Parathyroid adenoma (tissue), 2 donors: ENCODE data around the gene SHISA9.

Experiments
- H2AFZ ChIP-seq: fragments of 300-600 bp; sonication (generic); one replicate; pipeline ENCODE4 v1.7.0; 2017; ENCODE audit warnings: antibody characterized with exemption, mild to moderate bottlenecking
- H3K27ac ChIP-seq: fragments of 300-600 bp; sonication (generic); one replicate; pipeline ENCODE4 v1.7.0; 2017
- H3K27me3 ChIP-seq: fragments of 300-600 bp; sonication (generic); one replicate; pipeline ENCODE4 v1.7.0; 2017; ENCODE audit warnings: low read length; ENCODE audit not compliant: control insufficient read depth, insufficient read depth
- H3K36me3 ChIP-seq: fragments of 300-600 bp; sonication (generic); one replicate; pipeline ENCODE4 v1.7.0; 2017; ENCODE audit warnings: low read length; ENCODE audit not compliant: control insufficient read depth, insufficient read depth
- H3K4me1 ChIP-seq: fragments of 300-600 bp; sonication (generic); one replicate; pipeline ENCODE4 v1.7.0; 2017; ENCODE audit warnings: control low read depth
- H3K4me2 ChIP-seq: fragments of 300-600 bp; sonication (generic); one replicate; pipeline ENCODE4 v1.7.0; 2017; ENCODE audit warnings: low read length
- H3K4me3 ChIP-seq: fragments of 300-600 bp; sonication (generic); one replicate; pipeline ENCODE4 v1.7.0; 2017; ENCODE audit warnings: low read depth, low read length
- H3K79me2 ChIP-seq: fragments of 300-600 bp; sonication (generic); one replicate; pipeline ENCODE4 v1.7.0; 2017; ENCODE audit warnings: control low read depth
- H3K9ac ChIP-seq: fragments of 300-600 bp; sonication (generic); one replicate; pipeline ENCODE4 v1.7.0; 2017; ENCODE audit warnings: mild to moderate bottlenecking
- H3K9me3 ChIP-seq: fragments of 300-600 bp; sonication (generic); one replicate; pipeline ENCODE4 v1.7.0; 2017; ENCODE audit warnings: low read length; ENCODE audit not compliant: control insufficient read depth
- TF ChIP-seq, protein P1 (sequence below): fragments of 300-600 bp; sonication (generic); IDR thresholded peaks from one replicate; pipeline ENCODE4 v1.7.0; 2017; ENCODE audit warnings: antibody characterized with exemption, mild to moderate bottlenecking
- donor health status: primary hyperparathyroidism.

The SHISA9 gene

DNA sequence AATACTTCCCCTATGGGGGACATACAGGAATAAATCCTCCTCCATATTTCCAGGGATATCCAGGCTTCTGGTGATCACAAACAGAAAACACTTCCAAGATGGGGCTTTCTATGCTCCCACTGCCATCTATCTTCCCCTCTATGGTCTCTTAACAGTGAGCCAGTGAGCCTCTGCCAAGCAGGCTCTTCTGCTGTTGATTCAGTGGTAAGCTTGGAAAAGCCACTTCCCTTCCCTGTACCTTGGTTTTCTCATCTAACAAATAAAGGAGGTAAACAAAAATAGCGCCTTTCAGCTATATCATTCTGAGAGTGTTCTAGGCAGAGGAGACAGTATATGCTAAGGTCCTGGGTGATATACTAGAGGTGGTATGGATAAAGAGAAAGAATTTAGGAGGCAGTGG lies 368.0 kb downstream of the SHISA9 start:
- TF ChIP-seq, protein P1, sequence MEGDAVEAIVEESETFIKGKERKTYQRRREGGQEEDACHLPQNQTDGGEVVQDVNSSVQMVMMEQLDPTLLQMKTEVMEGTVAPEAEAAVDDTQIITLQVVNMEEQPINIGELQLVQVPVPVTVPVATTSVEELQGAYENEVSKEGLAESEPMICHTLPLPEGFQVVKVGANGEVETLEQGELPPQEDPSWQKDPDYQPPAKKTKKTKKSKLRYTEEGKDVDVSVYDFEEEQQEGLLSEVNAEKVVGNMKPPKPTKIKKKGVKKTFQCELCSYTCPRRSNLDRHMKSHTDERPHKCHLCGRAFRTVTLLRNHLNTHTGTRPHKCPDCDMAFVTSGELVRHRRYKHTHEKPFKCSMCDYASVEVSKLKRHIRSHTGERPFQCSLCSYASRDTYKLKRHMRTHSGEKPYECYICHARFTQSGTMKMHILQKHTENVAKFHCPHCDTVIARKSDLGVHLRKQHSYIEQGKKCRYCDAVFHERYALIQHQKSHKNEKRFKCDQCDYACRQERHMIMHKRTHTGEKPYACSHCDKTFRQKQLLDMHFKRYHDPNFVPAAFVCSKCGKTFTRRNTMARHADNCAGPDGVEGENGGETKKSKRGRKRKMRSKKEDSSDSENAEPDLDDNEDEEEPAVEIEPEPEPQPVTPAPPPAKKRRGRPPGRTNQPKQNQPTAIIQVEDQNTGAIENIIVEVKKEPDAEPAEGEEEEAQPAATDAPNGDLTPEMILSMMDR, result no peak
- Histone ChIP-seq H3K4me2 (no peak overlapping the region), H3K79me2 (no peaks in the 10 kb centered on the region), H3K27ac (no peak overlapping the region), H3K9me3 (no peaks in the 10 kb centered on the region), H3K9ac (no peak overlapping the region), H3K36me3 (no peaks in the 10 kb centered on the region), H3K4me1 (no peaks in the 10 kb centered on the region), H3K4me3 (no peak overlapping the region), H2AFZ (no peak overlapping the region), H3K27me3 (no peaks in the 10 kb centered on the region)

DNA sequence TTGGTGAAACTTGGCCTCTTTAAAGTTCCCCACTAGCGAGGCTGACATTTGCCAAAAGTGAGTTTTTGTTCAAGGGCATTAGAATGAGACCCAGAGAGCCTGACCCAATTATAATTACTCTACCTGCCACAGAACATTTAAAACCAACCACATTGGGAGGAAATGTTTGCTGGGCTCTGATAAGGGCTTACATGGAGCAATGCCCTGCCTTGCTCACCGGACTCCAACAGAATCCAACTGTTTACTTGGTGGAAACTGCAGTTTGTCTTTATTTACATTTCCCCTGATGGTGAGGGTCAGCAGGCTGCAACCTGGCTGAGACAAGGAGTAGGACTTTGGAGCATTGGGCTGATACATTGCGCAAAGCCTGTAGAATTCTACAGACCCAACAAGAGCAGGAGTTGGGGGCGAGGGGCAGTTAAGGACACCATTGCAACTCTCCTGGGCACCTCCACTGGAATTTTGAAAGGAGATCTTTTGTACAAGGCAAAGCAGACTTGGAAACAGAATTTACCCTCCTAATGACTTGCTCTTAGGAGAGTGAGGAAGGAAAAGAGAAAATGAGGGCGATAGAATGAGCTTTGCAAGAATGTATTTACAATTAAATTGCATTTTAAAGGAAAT lies 368.6 kb downstream of the SHISA9 start:
- TF ChIP-seq, protein P1, result no peak
- Histone ChIP-seq H3K36me3 (no peaks in the 10 kb centered on the region), H2AFZ (no peak overlapping the region), H3K79me2 (no peaks in the 10 kb centered on the region), H3K4me2 (no peak overlapping the region), H3K4me3 (no peak overlapping the region), H3K4me1 (no peaks in the 10 kb centered on the region), H3K9ac (no peak overlapping the region), H3K27me3 (no peaks in the 10 kb centered on the region), H3K27ac (no peak overlapping the region), H3K9me3 (no peaks in the 10 kb centered on the region)

- Histone ChIP-seq H3K79me2 (no peaks in the 10 kb centered on the region), H2AFZ (no peak overlapping the region), H3K4me1 (no peaks in the 10 kb centered on the region), H3K9ac (no peak overlapping the region), H3K9me3 (no peaks in the 10 kb centered on the region), H3K27ac (no peak overlapping the region), H3K4me2 (no peak overlapping the region), H3K27me3 (no peaks in the 10 kb centered on the region), H3K4me3 (no peak overlapping the region), H3K36me3 (no peaks in the 10 kb centered on the region)
- TF ChIP-seq, protein P1, result no peak
These were observed 369.2 kb downstream of the SHISA9 start for GRCh38 chr16:13270602-13271001.

DNA sequence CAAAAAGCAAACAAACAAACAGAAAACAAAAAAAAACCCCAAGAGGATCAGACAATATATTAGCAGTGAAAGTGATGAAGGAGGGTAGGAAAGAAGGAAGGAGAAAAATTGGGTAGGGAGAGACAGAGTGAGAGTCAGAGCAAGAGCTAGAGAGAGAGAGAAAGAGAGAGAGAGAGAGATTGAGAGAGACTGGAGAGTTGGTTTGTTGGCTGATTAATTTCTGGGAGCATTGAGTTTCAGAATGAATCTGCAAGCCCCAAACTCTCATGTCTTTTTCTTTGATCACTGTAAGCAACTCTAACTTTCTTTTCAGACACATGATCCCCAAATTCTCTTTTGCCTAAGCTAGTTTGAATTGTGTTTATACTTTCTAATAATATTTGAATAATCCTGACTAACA lies 388.1 kb downstream of the SHISA9 start:
- Histone ChIP-seq H3K9me3 (no peaks in the 10 kb centered on the region), H3K4me2 (no peak overlapping the region), H3K4me3 (no peak overlapping the region), H3K27me3 (no peaks in the 10 kb centered on the region), H2AFZ (no peak overlapping the region), H3K27ac (no peak overlapping the region), H3K9ac (no peak overlapping the region), H3K79me2 (no peaks in the 10 kb centered on the region), H3K4me1 (no peaks in the 10 kb centered on the region), H3K36me3 (no peaks in the 10 kb centered on the region)
- TF ChIP-seq, protein P1, result no peak
